Measurements from ENCODE around the gene PROZ. TPM values are rescaled to one million over a fixed set of nuclear protein-coding genes. Genes with fewer than 3 reads are reported as not detected.

Gene PROZ
- polyA plus RNA-seq, 6 donors from 2014 or later: 0.17 TPM; not detected in 5

DNA sequence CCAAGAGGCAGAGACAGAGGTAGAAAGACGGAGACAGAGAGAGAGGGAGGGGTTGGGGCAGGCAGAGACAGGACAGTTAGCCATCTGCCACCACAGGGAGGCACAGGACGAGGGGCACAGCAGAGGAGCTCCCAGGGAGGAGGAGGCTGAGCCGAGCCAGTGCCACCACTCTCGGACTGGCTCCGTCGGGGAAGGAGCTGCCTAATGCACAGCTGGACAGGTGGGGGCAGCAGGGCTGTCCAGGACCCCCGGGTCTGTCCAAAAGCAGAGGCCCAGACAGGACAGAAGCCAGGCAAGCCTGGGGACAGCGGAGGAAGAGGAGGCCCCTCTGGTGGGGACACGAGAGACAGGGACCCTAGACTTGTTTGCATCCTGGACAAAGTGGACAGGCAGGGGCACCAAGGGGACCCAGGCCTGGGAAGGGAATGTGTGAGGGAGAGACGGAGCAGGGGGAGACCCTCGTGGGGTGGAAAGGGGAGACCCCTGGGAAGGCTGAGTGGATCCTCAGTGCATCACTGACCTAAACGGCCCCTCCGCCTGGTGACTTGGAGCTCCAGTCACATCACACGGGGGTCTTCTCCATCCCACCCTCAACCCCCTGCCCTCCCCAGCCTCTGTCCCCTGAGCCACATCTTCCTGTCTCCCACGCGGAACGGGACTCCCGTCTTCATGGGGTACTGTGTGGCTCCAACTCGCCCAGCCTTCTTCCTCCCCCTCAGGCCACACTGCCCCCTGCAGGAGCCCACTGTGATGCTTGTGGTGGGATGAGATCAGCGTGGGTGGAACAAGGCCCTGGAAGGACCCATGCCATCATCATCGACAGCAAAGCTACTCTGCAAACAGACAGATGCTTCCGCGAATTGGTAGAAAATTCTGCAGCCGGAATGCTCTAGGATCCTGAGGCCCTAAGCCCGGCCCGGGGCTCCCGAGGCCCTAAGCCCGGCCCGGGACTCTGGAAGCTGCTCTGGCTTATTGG lies 34.9 kb upstream of the PROZ start:
- peaks cover 30 to 54% (median 34%) of the 10 kb centered on the region in 3 donors for H3K27me3 Mint-ChIP-seq

DNA sequence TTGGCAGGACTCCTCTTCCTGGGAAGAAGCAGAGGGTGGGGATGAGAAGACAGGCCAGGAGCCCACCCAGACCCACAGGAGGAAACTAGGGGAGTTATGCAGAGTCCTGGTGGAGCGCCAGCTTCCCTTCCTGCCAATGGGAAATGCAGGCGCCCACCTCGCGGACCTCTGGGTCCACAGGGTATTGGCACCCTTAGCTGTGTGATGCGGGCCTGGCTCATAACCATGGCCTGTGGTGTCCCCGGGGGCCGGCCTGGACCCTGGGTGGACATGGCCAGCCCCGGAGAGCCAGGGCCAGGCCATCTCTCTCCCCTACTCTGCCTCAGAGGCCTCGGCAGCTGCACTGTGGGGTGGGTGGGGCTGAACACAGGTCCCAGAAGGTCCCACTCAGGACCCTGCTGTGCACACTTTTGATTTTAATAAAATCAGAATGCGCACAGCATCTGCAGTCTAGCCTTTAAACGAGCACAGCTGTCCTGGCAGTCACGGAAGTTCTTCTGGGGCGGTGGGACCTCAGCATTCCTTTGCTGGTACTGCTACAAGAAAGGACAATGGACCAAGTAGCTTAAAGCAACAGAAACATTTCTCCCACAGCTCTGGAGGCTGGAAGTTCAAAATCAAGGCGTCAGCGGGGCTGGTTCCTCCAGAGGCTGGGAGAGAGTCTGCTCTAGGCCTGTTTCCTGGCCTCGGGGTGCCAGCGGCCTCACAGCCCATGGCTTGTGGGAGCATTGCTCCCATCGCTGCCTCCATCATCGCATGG lies 34.1 kb upstream of the PROZ start:
- Mint-ChIP-seq H3K9me3 (no peaks in the 10 kb centered on the region), H3K4me3 (no peak overlapping the region), H3K27ac (no peak overlapping the region), H3K4me1 (peaks cover 0 to 5% (median 5%) of the 10 kb centered on the region in 3 donors), H3K27me3 (peaks cover 34 to 60% (median 41%) of the 10 kb centered on the region in 3 donors), H3K36me3 (no peaks in the 10 kb centered on the region)
- ATAC-seq (ENCODE audit: low read depth in 2 of 2) (no peak), DNase-seq (no peak)

More for the DNA sequence above, 34.9 kb upstream of the PROZ start:
- DNase-seq (no peak), ATAC-seq (ENCODE audit: low read depth in 2 of 2) (no peak)
- Mint-ChIP-seq H3K9me3 (no peaks in the 10 kb centered on the region), H3K4me1 (no peaks in the 10 kb centered on the region), H3K4me3 (no peak overlapping the region), H3K27ac (no peak overlapping the region), H3K36me3 (no peaks in the 10 kb centered on the region)

DNA sequence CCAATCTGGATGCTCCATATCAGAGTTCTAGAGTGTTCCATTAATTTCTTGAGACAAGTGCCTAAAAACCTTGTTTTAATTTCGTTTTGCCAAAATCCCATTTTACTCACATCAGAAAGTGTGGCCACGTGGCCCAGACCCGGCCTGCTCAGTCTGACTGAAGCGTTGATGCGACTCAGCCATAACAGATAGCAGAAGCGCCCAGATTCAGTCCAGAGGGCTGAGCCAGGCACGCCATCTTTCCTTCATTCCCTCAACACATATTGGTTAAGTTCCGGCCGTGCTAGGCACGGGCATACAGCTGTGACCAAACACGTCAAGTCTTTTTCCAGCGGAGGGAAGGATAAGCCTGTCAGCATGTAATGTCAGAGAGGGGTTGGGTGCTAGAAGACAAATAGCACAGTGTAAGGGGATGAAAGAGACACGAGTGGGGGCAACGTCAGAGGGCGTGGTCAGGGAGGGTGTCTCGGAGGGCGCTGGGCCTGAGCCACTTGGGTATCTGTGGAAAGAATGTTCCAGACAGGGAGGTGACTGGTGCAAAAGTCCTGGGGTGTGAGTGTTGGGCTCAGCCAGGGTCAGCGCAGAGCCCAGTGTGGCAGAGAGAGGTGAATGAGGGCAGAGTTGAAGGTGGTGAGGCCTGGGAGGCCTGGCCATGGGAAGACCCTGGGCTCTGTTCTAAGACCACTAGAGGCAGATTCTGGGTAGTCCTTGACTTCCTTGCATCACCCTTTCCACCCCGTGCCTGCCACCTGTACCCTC lies 32.8 kb upstream of the PROZ start:
- H3K27ac Mint-ChIP-seq: no peak overlapping the region
- no peaks in the 10 kb centered on the region for H3K9me3 Mint-ChIP-seq
- no peak for DNase-seq
- peaks cover 34 to 61% (median 52%) of the 10 kb centered on the region in 3 donors for H3K27me3 Mint-ChIP-seq
- ATAC-seq (ENCODE audit: low read depth in 2 of 2): no peak
- H3K4me3 Mint-ChIP-seq: no peak overlapping the region
- H3K36me3 Mint-ChIP-seq: no peaks in the 10 kb centered on the region
- H3K4me1 Mint-ChIP-seq: peaks cover 0 to 6% (median 5%) of the 10 kb centered on the region in 3 donors

DNA sequence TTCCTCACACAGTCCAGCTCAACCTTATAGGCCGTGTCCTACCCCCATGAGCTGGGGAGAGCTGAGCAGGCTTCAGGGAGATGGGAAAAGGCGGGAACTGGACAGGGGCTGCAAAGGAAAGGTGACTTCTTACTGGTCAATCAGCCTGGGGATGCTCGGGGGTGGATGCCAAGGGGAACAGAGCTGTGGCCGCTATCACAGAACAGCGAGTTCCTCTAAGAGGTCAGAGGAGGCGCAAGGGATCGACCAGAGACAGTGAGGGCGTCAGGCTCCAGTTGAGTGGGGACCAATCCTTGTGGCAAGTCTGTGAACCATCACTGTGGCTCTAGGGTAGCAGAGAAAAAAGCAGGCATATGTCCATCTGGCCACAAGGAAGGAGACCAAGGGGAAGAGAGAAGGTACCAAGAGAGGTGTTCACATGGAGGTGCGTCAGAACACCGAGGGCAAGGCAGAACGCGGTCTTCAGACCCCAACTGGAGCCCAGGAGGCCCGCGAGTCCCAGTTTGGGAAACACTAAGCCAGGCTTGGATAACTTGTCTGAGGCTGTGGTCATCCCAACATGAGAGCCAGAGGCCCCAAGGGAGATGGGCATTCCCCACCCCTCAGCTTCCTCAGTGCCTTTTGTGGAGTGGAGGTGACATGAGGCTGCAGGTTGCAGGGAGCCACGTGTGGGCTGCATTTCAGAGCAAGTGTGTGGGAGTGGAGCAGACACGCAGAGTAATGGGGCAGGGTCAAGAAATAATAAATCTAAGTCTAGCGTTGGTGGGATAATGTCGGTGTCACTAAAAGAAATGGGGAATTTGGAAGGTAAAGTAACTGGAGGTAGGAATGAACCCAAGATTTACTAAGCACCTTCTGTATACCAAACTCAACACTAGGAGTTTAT lies 31.9 kb upstream of the PROZ start:
- DNase-seq: no peak
- H3K4me1 Mint-ChIP-seq: peaks cover 0 to 6% (median 5%) of the 10 kb centered on the region in 3 donors
- peaks cover 42 to 57% (median 57%) of the 10 kb centered on the region in 3 donors for H3K27me3 Mint-ChIP-seq
- H3K36me3 Mint-ChIP-seq: no peaks in the 10 kb centered on the region
- no peak for ATAC-seq (ENCODE audit: low read depth in 2 of 2)
- H3K4me3 Mint-ChIP-seq: no peak overlapping the region
- H3K27ac Mint-ChIP-seq: no peak overlapping the region
- no peaks in the 10 kb centered on the region for H3K9me3 Mint-ChIP-seq

DNA sequence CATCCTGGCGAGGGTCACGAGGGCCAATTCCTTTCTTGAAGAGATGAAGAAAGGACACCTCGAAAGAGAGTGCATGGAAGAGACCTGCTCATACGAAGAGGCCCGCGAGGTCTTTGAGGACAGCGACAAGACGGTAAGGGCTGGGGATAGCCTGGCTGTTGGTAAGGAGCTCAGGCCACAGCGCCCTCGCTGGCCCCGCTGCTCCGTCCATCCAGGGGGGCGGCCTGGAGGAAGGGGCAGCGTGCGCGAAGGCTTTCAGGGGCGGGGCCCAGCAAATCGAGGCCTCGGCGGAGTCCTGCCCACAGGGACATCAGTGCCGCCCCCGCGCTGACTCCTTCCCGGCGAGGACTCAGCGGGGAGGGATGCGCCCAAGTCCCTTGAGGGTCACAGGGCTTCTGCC lies 29.0 kb upstream of the PROZ start:
- Mint-ChIP-seq H3K9me3 (peaks cover 0 to 11% (median 0%) of the 10 kb centered on the region in 7 donors), H3K27me3 (peaks cover 40 to 65% (median 51%) of the 10 kb centered on the region in 3 donors), H3K36me3 (no peaks in the 10 kb centered on the region), H3K4me3 (peak overlapping the region in 1 of 8 donors; percentile 30), H3K4me1 (peaks cover 0 to 6% (median 5%) of the 10 kb centered on the region in 3 donors), H3K27ac (no peak overlapping the region)
- no peak for ATAC-seq (ENCODE audit: low read depth in 2 of 2)
- no peak for DNase-seq

DNA sequence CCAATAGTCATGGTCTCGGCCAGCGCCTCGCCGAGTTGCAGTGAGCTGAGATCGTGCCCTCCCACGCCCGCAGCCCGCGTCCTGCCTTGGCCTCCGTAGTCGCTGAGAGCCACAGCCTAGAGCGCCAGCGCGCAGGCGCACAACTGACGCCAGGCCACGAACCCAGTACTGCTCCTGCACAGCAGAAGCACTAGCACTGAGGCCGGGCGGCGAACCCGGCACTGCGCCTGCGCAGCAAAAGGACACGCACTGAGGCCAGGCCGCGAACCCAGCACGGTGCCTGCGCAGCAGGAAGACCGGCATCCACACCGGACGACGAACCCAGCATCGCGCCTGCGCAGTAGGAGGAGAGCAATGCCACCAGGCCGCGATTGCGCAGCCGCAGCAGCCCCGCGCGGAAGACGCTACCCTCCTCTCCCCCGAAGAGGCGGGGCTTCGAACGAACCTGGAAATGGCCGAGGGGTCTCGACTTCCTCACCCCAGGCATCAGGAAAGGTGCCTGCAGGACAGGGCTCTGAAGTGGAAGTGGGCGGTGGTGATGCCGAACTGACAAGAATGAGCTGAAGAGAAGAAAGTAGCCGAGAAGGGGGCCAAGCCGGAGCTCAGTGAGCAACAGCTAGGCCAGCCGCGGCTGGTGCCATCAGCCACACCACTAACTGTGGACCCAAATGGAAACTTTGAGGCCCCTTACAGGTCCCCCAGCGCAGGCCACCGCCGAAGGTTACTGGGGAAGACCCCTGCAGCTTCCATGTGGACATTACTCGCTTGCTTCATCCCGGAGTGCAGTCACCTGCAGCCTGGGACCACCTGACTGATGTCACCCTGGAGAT lies 28.3 kb upstream of the PROZ start:
- Mint-ChIP-seq H3K27ac (no peak overlapping the region), H3K27me3 (peaks cover 40 to 65% (median 51%) of the 10 kb centered on the region in 3 donors), H3K4me1 (peaks cover 0 to 6% (median 5%) of the 10 kb centered on the region in 3 donors), H3K36me3 (no peaks in the 10 kb centered on the region), H3K4me3 (peak overlapping the region in 2 of 8 donors; percentile 30 to 74), H3K9me3 (peaks cover 0 to 11% (median 0%) of the 10 kb centered on the region in 7 donors)
- DNase-seq (no peak), ATAC-seq (ENCODE audit: low read depth in 2 of 2) (no peak)

GRCh38 chr13:113135281-113135760 lies 23.1 kb upstream of the PROZ start:
- no peaks in the 10 kb centered on the region for H3K4me1 Mint-ChIP-seq
- DNase-seq (no peak), ATAC-seq (ENCODE audit: low read depth in 2 of 2) (no peak)
- no peaks in the 10 kb centered on the region for H3K36me3 Mint-ChIP-seq
- H3K4me3 Mint-ChIP-seq: no peak overlapping the region
- peaks cover 16 to 35% (median 33%) of the 10 kb centered on the region in 3 donors for H3K27me3 Mint-ChIP-seq
- no peak overlapping the region for H3K27ac Mint-ChIP-seq
- peaks cover 0 to 11% (median 0%) of the 10 kb centered on the region in 7 donors for H3K9me3 Mint-ChIP-seq

GRCh38 chr13:113137691-113138298 lies 20.7 kb upstream of the PROZ start:
- Mint-ChIP-seq H3K4me1 (no peaks in the 10 kb centered on the region), H3K27me3 (peaks cover 14 to 23% (median 16%) of the 10 kb centered on the region in 3 donors), H3K9me3 (peaks cover 0 to 11% (median 0%) of the 10 kb centered on the region in 7 donors), H3K36me3 (no peaks in the 10 kb centered on the region), H3K4me3 (no peak overlapping the region), H3K27ac (no peak overlapping the region)
- no peak for ATAC-seq (ENCODE audit: low read depth in 2 of 2)
- DNase-seq: no peak

DNA sequence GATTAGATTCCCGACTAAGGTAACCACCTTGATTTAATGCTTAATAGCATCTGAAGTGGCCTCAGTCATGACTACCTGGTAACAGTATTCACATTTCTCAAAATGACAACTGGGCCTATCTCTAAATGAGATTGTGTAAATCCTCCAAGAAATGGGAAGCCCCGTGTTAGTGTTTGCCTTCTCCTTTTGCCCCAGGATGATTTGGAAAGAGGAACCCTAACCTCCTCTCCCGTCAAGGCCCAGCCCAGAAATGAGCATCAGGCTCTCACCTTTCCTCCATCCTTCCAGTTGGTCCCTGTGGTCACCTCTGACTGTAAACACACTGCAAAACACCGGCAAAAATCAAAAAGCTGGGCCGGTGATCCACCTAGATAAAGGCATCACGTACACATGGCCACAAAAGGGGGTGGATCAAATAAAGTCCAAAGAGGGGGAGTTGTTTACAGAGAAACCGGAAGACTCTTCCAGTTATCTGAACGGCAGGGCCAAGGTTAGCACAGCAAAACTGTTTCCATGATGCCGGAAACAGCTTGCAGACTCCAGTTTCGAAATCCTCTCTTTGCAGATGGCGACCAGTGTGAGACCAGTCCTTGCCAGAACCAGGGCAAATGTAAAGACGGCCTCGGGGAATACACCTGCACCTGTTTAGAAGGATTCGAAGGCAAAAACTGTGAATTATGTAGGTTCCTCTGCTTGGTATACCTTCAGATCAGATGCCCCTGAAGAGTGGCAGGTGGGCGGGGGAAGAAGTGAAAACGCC lies 19.5 kb upstream of the PROZ start:
- DNase-seq (no peak), ATAC-seq (ENCODE audit: low read depth in 2 of 2) (no peak)
- Mint-ChIP-seq H3K4me3 (no peak overlapping the region), H3K4me1 (no peaks in the 10 kb centered on the region), H3K9me3 (peaks cover 0 to 5% (median 0%) of the 10 kb centered on the region in 7 donors), H3K27ac (no peak overlapping the region), H3K36me3 (no peaks in the 10 kb centered on the region), H3K27me3 (peaks cover 14 to 20% (median 16%) of the 10 kb centered on the region in 3 donors)

DNA sequence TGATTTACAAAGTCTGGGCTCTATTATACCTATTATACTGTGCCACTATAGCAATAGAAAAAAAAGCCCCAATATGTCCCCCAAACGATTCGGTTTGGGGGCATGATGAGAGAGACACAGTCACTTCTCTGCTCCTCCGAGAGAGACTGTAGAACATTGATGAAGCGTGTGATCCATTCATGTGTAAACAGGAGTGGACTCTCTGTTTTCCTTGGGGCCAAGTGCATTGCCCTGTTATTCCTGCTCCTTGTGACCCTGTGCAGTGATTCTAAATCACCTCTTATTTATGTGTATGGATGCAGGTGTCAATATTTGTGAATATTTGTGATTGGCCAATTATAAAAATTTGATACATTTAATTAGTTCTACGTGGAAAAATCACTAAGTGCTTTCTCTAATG lies 18.9 kb upstream of the PROZ start:
- Mint-ChIP-seq H3K36me3 (no peaks in the 10 kb centered on the region), H3K4me1 (no peaks in the 10 kb centered on the region), H3K9me3 (no peaks in the 10 kb centered on the region), H3K27me3 (peaks cover 14 to 18% (median 16%) of the 10 kb centered on the region in 3 donors), H3K27ac (no peak overlapping the region), H3K4me3 (no peak overlapping the region)
- DNase-seq (no peak), ATAC-seq (ENCODE audit: low read depth in 2 of 2) (no peak)
